GM21717 (cell line): ENCODE results near the gene HVCN1.

Experiments
- ATAC-seq: cut with Tn5 transposase; IDR thresholded peaks from one replicate; pipeline ENCODE4 v1.9.1; 2021; ENCODE audit warnings: mild to moderate bottlenecking, moderate library complexity; ENCODE audit not compliant: unreplicated experiment

HVCN1 gene

GRCh38 chr12:110699591-110700445, 10.9 kb upstream of the HVCN1 start:
- no peak for ATAC-seq

- ATAC-seq: peak; percentile 89
Observed at GRCh38 chr12:110698171-110698902, 9.4 kb upstream of the HVCN1 start.

GRCh38 chr12:110697236-110697635, 8.3 kb upstream of the HVCN1 start:
- ATAC-seq: no peak

- no peak for ATAC-seq
Observed at GRCh38 chr12:110696283-110696682, 7.4 kb upstream of the HVCN1 start.

GRCh38 chr12:110694330-110694901, 5.5 kb upstream of the HVCN1 start:
- ATAC-seq: no peak

- no peak for ATAC-seq
Observed at GRCh38 chr12:110693731-110694130, 4.8 kb upstream of the HVCN1 start.

- no peak for ATAC-seq
Observed at GRCh38 chr12:110690127-110690430, 1.2 kb upstream of the HVCN1 start.

- ATAC-seq: peak; percentile 65
Observed at GRCh38 chr12:110689281-110690126, 589 bp upstream of the HVCN1 start.

- no peak for ATAC-seq
Observed at GRCh38 chr12:110687396-110688169, 1.3 kb downstream of the HVCN1 start.

GRCh38 chr12:110686294-110686903, 2.5 kb downstream of the HVCN1 start:
- no peak for ATAC-seq

GRCh38 chr12:110684312-110684836, 4.5 kb downstream of the HVCN1 start:
- ATAC-seq: no peak

- no peak for ATAC-seq
Observed at GRCh38 chr12:110683888-110684287, 5.0 kb downstream of the HVCN1 start.

- no peak for ATAC-seq
Observed at GRCh38 chr12:110680032-110680431, 8.9 kb downstream of the HVCN1 start.

- ATAC-seq: no peak
Observed at GRCh38 chr12:110679201-110679600, 9.7 kb downstream of the HVCN1 start.

- no peak for ATAC-seq
Observed at GRCh38 chr12:110677982-110678381, 10.9 kb downstream of the HVCN1 start.

GRCh38 chr12:110677206-110677911, 11.6 kb downstream of the HVCN1 start:
- ATAC-seq: peak; percentile 50

GRCh38 chr12:110676171-110676570, 12.7 kb downstream of the HVCN1 start:
- no peak for ATAC-seq

GRCh38 chr12:110670161-110670701, 18.7 kb downstream of the HVCN1 start:
- ATAC-seq: peak; percentile 39

- ATAC-seq: peak; percentile 20
Observed at GRCh38 chr12:110669193-110669502, 19.8 kb downstream of the HVCN1 start.
